Epithelial cell of prostate (primary cell): ENCODE data around the gene ARL14EPL.
"Not testable (repeated sequence)": the region's sequence is repeated elsewhere in the genome, so short reads cannot be mapped to it uniquely, and the experiment has no call there.

Experiments used
- DNase-seq: peaks from one replicate; pipeline ENCODE4 v3.0.0-alpha.2; 2011; ENCODE audit warnings: low read depth, low spot score
- H3K27ac ChIP-seq: fragments of 450-650 bp; 2 replicates; pipeline ENCODE4 v1.5.1; 2017; ENCODE audit warnings: mild to moderate bottlenecking

The ARL14EPL gene

DNA sequence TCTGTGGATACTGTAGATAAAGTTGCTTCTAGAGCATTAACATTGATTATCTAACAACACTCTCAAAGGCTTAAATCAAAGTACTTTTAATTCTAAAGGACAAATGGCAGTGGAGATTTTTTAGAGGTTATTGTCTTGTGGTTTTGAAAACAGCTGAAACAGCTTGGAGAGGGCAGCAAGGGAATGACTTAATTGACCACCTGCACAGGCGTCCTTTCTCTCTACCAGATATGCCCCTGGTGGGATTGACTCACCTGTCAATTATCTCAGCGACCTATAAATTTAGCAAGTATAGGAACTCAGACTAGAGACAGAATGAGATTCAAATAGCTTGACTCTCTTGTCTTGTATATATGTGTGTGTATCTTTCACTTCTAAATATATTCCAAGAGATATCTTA is 13.5 kb downstream of the ARL14EPL start:
- DNase-seq, result no peak
- H3K27ac ChIP-seq, result no peak overlapping the region

- DNase-seq, result no peak
- no peak overlapping the region for H3K27ac ChIP-seq
These were observed 14.0 kb downstream of the ARL14EPL start for GRCh38 chr5:116046261-116046660.

DNA sequence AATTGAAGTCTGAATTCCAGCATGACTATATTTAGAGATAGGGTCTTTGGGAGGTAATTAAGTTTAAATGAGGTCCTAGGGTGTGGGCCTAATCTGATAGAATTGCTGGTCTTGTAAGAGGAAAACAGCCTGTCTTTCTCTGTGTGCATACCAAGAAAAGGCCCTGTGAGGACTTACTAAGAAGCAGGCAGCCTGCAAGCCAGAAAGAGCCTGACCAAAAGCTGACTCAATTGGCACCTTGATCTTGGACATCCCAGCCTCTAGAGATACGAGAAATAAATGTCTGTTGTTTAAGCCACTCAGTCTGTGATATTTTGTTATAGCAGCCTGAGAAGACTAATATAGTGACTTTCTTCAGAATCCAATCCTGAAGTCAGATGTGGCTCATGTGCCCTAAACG is 14.6 kb downstream of the ARL14EPL start:
- no peak overlapping the region for H3K27ac ChIP-seq
- DNase-seq, result no peak

GRCh38 chr5:116058346-116058936 is 26.2 kb downstream of the ARL14EPL start:
- H3K27ac ChIP-seq, result no peak overlapping the region
- DNase-seq, result no peak

DNA sequence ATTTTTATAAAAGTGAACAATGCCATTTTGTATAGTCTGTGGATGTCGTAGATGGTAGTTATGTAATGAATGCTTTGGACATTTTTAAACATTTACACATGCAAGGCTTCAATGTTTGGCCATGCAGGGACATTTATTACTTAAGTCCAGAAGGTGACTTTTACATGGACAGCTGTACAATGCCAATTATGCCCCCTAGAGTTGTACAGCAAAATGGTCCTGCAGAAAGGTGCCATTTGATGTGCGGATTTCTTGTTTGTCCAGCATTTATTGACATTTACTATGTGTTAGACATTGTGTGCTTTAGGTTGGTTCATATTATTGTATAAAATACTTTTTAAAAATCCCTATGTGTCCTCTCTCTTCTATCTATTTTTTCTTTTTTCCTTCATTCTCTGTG is 30.1 kb downstream of the ARL14EPL start:
- H3K27ac ChIP-seq, result no peak overlapping the region
- DNase-seq, result no peak

- DNase-seq, result no peak
- H3K27ac ChIP-seq, result no peak overlapping the region
These were observed 31.7 kb downstream of the ARL14EPL start for GRCh38 chr5:116063950-116064349.

DNA sequence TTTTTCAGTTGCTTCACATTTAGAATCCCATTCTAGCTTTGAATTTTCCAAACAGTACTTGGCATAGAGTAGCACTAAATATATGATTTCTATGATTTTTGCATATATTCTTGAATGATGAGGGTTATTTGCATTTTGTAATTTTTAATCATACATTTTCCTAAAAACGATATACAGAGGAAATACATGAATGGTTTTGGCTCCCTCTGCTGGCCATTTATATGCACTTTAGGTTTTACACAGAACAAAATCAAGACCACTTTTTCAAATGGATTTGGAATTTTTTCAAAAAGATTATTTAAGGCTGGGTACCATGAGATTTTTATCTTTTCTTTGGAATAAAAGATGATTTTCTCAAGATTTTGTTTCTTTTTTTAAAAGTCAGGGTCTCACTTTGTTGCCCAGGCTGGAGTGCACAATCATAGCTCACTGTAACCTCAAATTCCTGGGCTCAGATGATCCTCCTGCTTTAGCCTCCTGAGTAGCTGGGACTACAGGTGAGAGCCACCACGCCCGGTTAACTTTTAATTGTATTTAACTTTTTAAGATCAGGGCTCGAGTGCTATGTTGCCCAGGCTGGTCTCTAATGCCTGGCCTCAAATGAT is 35.9 kb downstream of the ARL14EPL start:
- no peak overlapping the region for H3K27ac ChIP-seq
- DNase-seq, result no peak

- DNase-seq, result no peak
- H3K27ac ChIP-seq, result no peak overlapping the region
These were observed 38.9 kb downstream of the ARL14EPL start for GRCh38 chr5:116071211-116071610.

DNA sequence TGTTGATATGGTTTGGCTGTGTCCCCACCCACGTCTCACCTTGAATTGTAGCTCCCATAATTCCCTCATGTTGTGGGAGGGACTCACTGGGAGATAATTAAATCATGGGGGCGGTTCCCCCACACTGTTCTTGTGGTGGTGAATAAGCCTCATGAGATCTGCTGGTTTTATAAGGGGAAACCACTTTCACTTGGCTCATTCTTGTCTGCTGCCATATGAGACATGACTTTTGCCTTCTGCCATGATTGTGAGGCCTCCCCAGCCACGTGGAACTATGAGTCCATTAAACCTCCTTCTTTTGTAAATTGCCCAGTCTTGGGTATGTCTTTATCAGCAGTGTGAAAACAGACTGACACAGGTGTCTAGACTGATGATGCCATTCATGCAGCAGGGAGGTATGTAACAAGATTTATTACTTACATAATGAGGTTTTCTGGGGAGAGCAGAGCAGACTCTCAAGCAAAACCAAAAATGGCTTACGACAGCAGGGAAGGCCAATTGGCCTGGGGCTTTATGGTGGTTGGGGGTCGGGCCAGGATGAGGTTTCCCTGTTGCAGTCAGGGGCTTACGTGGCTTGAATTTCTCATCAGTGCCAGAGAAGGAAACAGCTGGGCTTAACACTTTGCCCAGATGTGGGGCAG is 43.0 kb downstream of the ARL14EPL start:
- H3K27ac ChIP-seq, result no peak overlapping the region
- DNase-seq, result no peak

GRCh38 chr5:116076496-116076895 is 44.2 kb downstream of the ARL14EPL start:
- no peak overlapping the region for H3K27ac ChIP-seq
- DNase-seq, result no peak

- no peak for DNase-seq
- no peak overlapping the region for H3K27ac ChIP-seq
These were observed 45.9 kb downstream of the ARL14EPL start for GRCh38 chr5:116078199-116078598.

- DNase-seq, result no peak
- peak overlapping the region; percentile 67 for H3K27ac ChIP-seq
These were observed 52.0 kb downstream of the ARL14EPL start for GRCh38 chr5:116084287-116084691.

- H3K27ac ChIP-seq, result peak within 1 kb of the TSS; percentile 67
These were observed 52.8 kb downstream of the ARL14EPL start, which contains the start of gene COMMD10 for GRCh38 chr5:116084871-116085715. Gene COMMD10 (plus strand): TSS chr5:116085025.

DNA sequence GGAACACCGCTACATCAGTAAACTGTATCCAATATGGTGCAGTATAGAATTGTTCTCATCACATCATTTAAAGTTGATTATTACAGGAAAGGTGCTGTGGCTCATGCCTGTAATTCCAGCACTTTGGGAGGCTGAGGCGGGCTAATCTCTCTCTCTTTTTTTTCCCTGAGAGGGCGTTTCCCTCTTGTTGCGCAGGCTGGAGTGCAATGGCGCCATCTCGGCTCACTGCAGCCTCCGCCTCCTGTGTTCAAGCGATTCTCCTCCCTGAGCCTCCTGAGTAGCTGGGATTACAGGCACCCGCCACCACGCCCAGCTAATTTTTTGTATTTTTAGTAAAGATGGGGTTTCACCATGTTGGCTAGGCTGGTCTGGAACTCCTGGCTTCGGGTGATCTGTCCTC is 54.0 kb downstream of the ARL14EPL start:
- not testable (repeated sequence) for H3K27ac ChIP-seq, DNase-seq

More at GRCh38 chr5:116084871-116085715, 52.8 kb downstream of the ARL14EPL start, which contains the start of gene COMMD10:
- DNase-seq, result no peak

- H3K27ac ChIP-seq, result no peak overlapping the region
- no peak for DNase-seq
These were observed 55.8 kb downstream of the ARL14EPL start for GRCh38 chr5:116088062-116088461.

GRCh38 chr5:116090302-116090701 is 58.0 kb downstream of the ARL14EPL start:
- no peak overlapping the region for H3K27ac ChIP-seq
- DNase-seq, result no peak

GRCh38 chr5:116091416-116091815 is 59.1 kb downstream of the ARL14EPL start:
- no peak overlapping the region for H3K27ac ChIP-seq
- no peak for DNase-seq

- H3K27ac ChIP-seq, result peak overlapping the region; percentile 8
These were observed 65.0 kb downstream of the ARL14EPL start for GRCh38 chr5:116097301-116097700.

GRCh38 chr5:116098998-116099397 is 66.7 kb downstream of the ARL14EPL start:
- H3K27ac ChIP-seq, result no peak overlapping the region
- DNase-seq, result no peak

More at GRCh38 chr5:116097301-116097700, 65.0 kb downstream of the ARL14EPL start:
- DNase-seq, result no peak

GRCh38 chr5:116104941-116105340 is 72.7 kb downstream of the ARL14EPL start:
- not testable (repeated sequence) for DNase-seq, H3K27ac ChIP-seq
